Activated naive CD8-positive, alpha-beta T cell (primary cell): Measurements from ENCODE around the gene RASL10A.
A peak's percentile ranks its signal among the peaks of the same experiment; 100 is the strongest.

Source experiments
- H3K27ac Mint-ChIP-seq: one replicate; pipeline ENCODE4 v1.8.0; 2021; ENCODE audit warnings: mixed read lengths
- H3K27me3 Mint-ChIP-seq: one replicate; pipeline ENCODE4 v1.8.0; 2021; ENCODE audit warnings: mixed read lengths
- H3K36me3 Mint-ChIP-seq: one replicate; pipeline ENCODE4 v1.8.0; 2021; ENCODE audit warnings: mixed read lengths
- H3K4me1 Mint-ChIP-seq: one replicate; pipeline ENCODE4 v1.8.0; 2021; ENCODE audit warnings: low read depth, mixed read lengths
- H3K4me3 Mint-ChIP-seq: one replicate; pipeline ENCODE4 v1.8.0; 2021; ENCODE audit warnings: mild to moderate bottlenecking, mixed read lengths
- H3K9me3 Mint-ChIP-seq: one replicate; pipeline ENCODE4 v1.8.0; 2021; ENCODE audit warnings: low read depth, mixed read lengths

Gene RASL10A

GRCh38 chr22:29307596-29308147 is 7.8 kb downstream of the RASL10A start:
- H3K36me3 Mint-ChIP-seq, result no peaks in the 10 kb centered on the region
- H3K9me3 Mint-ChIP-seq, result no peaks in the 10 kb centered on the region
- peaks cover 6% of the 10 kb centered on the region for H3K27me3 Mint-ChIP-seq
- H3K27ac Mint-ChIP-seq, result no peak overlapping the region
- peaks cover 21% of the 10 kb centered on the region for H3K4me1 Mint-ChIP-seq
- peak overlapping the region; percentile 84 for H3K4me3 Mint-ChIP-seq

DNA sequence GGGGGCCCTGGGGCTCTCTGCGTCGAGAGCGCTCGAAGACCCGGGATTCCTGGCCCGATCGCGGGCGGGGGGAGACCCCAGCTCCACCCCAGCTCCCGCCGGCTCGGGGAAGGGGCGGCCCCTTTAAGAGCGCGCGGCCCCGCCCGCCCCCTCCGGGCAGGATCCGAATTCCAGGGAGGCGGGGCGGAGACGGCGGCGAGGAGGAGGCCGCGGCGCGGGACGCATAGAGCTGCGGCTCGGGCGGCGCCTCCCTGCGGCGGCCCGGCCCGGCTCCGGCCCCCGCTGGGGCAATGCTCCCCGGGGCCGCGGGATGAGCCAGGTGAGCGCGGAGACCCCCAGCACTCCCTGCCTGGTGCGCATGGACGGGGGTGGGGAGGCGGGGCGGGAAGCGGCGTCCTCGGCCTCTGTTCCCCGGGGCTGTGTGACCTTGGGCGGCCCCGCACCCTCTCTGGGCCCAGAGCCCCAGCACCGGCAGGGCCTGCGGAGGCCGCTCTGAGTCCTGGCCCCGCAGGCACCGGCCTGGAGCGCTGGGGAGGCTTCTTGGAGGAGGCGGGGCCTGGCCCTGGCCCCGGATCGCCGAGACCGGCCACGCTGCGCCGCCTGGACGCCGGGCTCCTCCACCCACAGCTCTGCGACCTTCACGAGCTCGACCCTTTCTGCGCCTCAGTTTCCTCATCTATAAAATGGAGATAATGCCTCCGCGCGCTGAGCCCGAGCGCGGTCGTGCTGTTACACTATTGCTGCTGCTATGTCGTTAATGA is 8.5 kb downstream of the RASL10A start:
- Mint-ChIP-seq H3K9me3 (no peaks in the 10 kb centered on the region), H3K4me1 (peaks cover 21% of the 10 kb centered on the region), H3K36me3 (no peaks in the 10 kb centered on the region), H3K4me3 (peak overlapping the region; percentile 84), H3K27me3 (peaks cover 3% of the 10 kb centered on the region), H3K27ac (no peak overlapping the region)

DNA sequence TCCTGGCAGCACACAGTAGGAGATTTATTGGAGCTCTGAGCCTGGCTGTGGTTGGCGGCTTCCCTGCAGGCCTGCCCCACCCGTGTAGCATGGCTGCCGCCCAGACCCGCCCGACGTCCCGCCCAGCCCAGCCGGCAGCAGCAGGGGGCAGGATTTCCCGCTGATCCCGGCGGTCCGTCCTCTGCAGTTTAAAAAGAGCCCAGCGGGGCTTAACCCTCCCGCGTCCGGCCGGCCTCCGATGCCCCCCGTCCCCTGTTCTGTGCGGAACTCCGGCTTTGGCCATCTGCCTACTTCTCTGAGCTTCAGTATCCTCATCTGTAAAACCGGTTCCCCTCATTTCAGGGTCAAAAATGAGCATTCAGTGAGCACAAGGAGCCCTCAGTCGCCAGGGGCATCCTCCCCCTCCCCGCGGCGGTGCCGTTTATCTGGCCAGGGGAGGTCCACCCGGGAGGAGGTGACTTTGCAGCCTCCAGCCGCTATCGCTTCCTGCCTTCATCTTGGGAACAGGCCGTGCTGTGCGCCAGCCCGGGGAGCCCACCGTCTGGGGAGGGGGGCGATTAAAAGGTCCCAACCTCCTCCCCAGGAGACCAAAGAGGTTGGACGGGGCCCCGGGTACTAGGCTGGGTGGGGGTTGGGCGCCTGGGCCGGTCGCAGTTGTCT is 9.2 kb downstream of the RASL10A start, which contains the start of gene GAS2L1:
Gene GAS2L1, plus strand, starts transcription at position 476 of the 660 bp plus-strand sequence. CDS start 1,456 bp downstream, outside the sequence.
- Mint-ChIP-seq H3K36me3 (no peaks in the 10 kb centered on the region), H3K27ac (no peak within 1 kb of the TSS), H3K4me3 (peak within 1 kb of the TSS; percentile 84), H3K4me1 (peaks cover 21% of the 10 kb centered on the region), H3K9me3 (no peaks in the 10 kb centered on the region), H3K27me3 (peaks cover 2% of the 10 kb centered on the region)

DNA sequence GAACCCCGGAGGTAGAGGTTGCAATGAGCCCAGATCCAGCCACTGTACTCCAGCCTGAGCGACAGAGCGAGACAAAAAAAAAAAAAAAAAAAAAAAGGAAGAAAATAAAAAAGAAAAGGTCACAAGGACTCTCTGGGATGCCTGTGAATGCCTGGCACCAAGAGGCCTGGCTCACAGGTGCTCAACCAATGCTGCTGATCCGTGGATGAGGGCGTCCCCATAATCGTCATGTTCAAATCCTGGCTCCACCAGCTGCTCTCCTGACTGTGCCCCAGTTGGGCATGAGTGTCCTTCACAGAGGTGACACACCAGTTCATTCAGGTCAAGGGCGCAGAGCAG is 9.7 kb downstream of the RASL10A start:
- Mint-ChIP-seq H3K36me3 (peaks cover 2% of the 10 kb centered on the region), H3K9me3 (no peaks in the 10 kb centered on the region), H3K4me3 (peak overlapping the region; percentile 75), H3K27me3 (peaks cover 2% of the 10 kb centered on the region), H3K27ac (no peak overlapping the region), H3K4me1 (peaks cover 19% of the 10 kb centered on the region)

GRCh38 chr22:29302681-29303465 is 12.6 kb downstream of the RASL10A start:
- Mint-ChIP-seq H3K27me3 (peaks cover 2% of the 10 kb centered on the region), H3K4me3 (no peak overlapping the region), H3K36me3 (peaks cover 2% of the 10 kb centered on the region), H3K27ac (no peak overlapping the region), H3K4me1 (peaks cover 10% of the 10 kb centered on the region), H3K9me3 (no peaks in the 10 kb centered on the region)

- no peak overlapping the region for H3K27ac Mint-ChIP-seq
- no peaks in the 10 kb centered on the region for H3K9me3 Mint-ChIP-seq
- H3K27me3 Mint-ChIP-seq, result peaks cover 2% of the 10 kb centered on the region
- no peak overlapping the region for H3K4me3 Mint-ChIP-seq
- H3K36me3 Mint-ChIP-seq, result peaks cover 7% of the 10 kb centered on the region
- peaks cover 9% of the 10 kb centered on the region for H3K4me1 Mint-ChIP-seq
Measured at GRCh38 chr22:29302402-29302680, 13.2 kb downstream of the RASL10A start.

DNA sequence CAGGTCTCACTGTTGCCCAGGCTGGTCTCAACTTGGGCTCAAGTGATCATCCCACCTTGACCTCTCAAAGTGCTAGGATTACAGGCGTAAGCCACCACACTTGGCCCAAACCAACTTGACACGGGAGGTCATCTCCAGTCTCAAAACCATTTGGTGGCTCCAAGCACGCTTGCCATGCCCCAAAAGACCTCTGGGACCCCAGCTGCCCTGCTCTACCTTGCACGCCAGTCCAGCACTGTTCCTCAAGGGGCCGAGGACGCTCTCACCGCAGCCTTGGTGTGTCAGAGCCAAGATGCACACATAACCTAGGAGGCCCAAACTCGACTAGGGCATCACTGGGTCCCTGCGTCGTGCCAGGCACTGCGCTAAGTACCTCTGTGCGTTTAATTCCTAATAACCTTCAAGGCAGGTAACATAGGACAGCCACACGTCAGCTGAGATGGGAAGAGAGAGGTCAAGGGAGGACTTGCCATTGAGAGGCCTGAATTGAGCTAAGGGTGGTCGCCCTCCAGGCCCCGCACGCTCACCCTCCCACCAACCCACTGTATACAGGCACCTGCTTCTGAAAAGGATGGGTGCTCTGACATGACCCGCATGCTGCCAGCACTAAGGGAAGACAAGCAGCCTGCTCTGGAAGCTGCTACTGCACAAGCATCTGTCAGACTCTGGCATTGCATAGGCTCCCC is 13.6 kb downstream of the RASL10A start:
- Mint-ChIP-seq H3K4me1 (peaks cover 9% of the 10 kb centered on the region), H3K9me3 (no peaks in the 10 kb centered on the region), H3K27ac (no peak overlapping the region), H3K36me3 (peaks cover 7% of the 10 kb centered on the region), H3K27me3 (peaks cover 2% of the 10 kb centered on the region), H3K4me3 (no peak overlapping the region)

DNA sequence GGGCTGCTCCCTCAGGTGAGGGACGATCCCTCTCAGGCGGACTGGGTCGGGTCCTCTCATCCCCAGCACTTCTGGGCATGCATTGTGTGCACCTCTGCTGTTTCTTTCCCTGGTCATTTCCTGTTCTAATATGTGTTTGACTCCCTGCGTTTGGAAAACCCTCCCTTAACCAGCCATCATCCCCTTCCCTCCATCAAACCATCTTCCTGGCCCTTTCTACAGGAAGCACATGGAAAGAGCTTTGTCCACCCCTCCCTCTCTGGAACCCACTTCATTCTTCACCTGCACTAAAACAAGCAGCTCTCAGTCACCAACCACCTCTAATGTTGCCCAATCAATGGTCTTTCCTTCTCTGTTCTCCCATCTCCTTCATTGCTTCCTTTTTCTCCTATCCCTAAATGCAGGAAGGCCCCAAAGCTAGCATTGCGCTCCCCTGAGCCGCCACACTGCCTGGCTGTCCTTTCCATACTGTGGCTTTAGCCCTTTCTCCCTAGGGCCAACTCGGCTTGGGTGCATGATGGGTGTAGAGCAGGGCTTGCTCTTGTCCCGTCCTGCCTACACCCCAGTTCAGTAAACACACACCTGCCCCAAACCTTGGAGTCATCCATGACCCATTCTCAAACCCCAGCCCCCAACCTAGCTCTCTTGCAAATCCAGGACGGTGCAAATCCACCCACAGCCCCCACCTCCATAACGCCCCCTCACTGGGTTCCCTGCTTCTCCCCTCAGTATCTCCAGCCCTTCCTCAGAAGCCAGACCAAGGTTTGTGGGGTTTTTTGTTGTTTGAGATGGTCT is 14.5 kb downstream of the RASL10A start:
- Mint-ChIP-seq H3K4me1 (peaks cover 5% of the 10 kb centered on the region), H3K27ac (peak overlapping the region; percentile 0), H3K4me3 (no peak overlapping the region), H3K36me3 (peaks cover 7% of the 10 kb centered on the region), H3K27me3 (peaks cover 2% of the 10 kb centered on the region), H3K9me3 (no peaks in the 10 kb centered on the region)

- Mint-ChIP-seq H3K4me3 (no peak overlapping the region), H3K9me3 (no peaks in the 10 kb centered on the region), H3K27me3 (peaks cover 2% of the 10 kb centered on the region), H3K4me1 (peaks cover 2% of the 10 kb centered on the region), H3K36me3 (peaks cover 7% of the 10 kb centered on the region), H3K27ac (no peak overlapping the region)
Measured at GRCh38 chr22:29300467-29300806, 15.1 kb downstream of the RASL10A start.

GRCh38 chr22:29299136-29299900 is 16.2 kb downstream of the RASL10A start:
- peaks cover 7% of the 10 kb centered on the region for H3K36me3 Mint-ChIP-seq
- no peak overlapping the region for H3K27ac Mint-ChIP-seq

GRCh38 chr22:29298641-29299040 is 16.9 kb downstream of the RASL10A start:
- Mint-ChIP-seq H3K4me3 (no peak overlapping the region), H3K36me3 (peaks cover 7% of the 10 kb centered on the region), H3K27me3 (no peaks in the 10 kb centered on the region), H3K27ac (no peak overlapping the region), H3K9me3 (no peaks in the 10 kb centered on the region), H3K4me1 (peaks cover 2% of the 10 kb centered on the region)

More at GRCh38 chr22:29299136-29299900, 16.2 kb downstream of the RASL10A start:
- no peaks in the 10 kb centered on the region for H3K27me3 Mint-ChIP-seq
- peaks cover 2% of the 10 kb centered on the region for H3K4me1 Mint-ChIP-seq
- no peaks in the 10 kb centered on the region for H3K9me3 Mint-ChIP-seq
- H3K4me3 Mint-ChIP-seq, result no peak overlapping the region

DNA sequence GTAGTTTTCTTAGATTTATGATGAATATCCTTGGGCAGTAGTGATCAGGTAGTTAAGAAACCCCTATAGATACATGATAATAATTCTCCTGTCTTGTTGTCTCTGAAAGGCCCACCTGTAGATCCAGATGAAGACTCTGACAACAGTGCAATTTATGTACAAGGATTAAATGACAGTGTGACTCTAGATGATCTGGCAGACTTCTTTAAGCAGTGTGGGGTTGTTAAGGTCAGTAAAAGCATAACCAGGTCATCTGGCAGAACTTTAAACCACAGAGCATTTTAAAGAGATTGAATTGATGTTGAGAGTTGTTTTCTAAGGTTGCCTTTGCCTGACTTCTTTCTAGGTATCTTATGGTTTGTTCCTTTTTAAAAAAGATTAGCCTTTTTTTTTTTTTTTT is 23.1 kb downstream of the RASL10A start:
- H3K4me1 Mint-ChIP-seq, result peaks cover 11% of the 10 kb centered on the region
- H3K4me3 Mint-ChIP-seq, result no peak overlapping the region
- no peaks in the 10 kb centered on the region for H3K9me3 Mint-ChIP-seq
- no peak overlapping the region for H3K27ac Mint-ChIP-seq
- peaks cover 2% of the 10 kb centered on the region for H3K36me3 Mint-ChIP-seq
- H3K27me3 Mint-ChIP-seq, result no peaks in the 10 kb centered on the region

DNA sequence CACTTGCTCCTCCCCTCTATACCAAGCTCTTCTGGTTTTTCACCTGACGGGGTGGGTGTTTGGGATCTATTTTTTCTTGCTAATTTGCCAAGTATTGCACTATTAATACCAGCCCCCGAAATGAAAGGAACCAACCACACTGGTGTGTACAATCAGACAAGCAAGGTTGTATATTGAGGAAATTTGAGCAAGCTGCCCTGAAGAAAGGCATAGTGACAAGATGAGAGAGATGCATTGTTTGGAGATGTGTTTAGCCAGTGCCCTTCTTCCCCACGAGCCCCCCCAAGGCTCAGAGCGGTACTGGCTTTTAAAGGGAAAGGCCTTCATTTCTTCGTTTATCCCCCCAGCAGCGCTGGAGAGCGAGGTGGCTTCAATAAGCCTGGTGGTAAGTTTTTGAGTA is 24.3 kb downstream of the RASL10A start:
- Mint-ChIP-seq H3K36me3 (peaks cover 5% of the 10 kb centered on the region), H3K27ac (peak overlapping the region; percentile 5), H3K27me3 (no peaks in the 10 kb centered on the region), H3K4me1 (peaks cover 18% of the 10 kb centered on the region), H3K9me3 (no peaks in the 10 kb centered on the region), H3K4me3 (no peak overlapping the region)
